CD4-positive, alpha-beta T cell treated with Interleukin-2 at 100 ng/mL for 4 hours (primary cell): ENCODE data around the gene RBM3.
"Not testable (repeated sequence)": the region's sequence is repeated elsewhere in the genome, so short reads cannot be mapped to it uniquely, and the experiment has no call there.

ENCODE experiments used
- DNase-seq: peaks from one replicate; pipeline ENCODE4 v3.0.0-alpha.2; 2020; ENCODE audit warnings: low spot score

Gene RBM3

GRCh38 chrX:48574270-48575266 lies at the start of gene RBM3:
Gene RBM3, plus strand, starts transcription at chrX:48574484. Its CDS starts 697 bp downstream, at chrX:48575181.
- DNase-seq, result peak; percentile 95

DNA sequence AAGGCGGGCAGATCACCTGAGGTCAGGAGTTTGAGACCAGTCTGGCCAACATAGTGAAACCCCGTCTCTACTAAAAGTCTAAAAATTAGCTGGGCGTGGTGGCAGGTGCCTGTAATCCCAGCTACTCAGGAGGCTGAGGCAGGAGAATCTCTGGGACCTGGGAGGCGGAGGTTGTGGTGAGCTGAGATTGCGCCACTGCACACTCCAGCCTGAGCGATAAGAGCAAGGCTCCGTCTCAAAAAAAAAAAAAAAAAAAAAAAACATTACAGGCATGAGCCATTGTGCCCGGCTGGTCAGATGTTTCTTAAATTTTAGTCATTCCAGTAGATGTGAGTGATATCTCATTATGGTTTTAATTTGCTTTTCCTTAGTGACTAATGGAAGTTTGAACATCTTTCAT lies 48.4 kb upstream of the RBM3 start:
- not testable (repeated sequence) for DNase-seq

DNA sequence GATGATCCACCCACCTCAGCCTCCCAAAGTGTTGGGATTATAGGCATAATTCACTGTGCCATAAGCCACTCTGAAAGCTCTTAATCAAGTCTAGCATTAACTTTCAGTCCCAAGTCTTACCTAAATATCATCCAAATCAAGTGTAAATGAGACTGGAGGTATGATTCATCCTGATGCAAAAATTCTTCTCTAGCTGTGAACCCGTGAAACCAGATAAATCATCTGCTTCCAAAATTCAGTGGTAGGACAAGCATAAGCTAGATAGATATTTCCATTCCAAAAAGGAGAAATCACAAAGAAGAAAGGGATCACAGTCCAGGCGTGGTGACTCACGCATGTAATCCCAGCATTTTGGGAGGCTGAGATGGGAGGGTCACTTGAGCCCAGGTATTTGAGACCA lies 43.5 kb upstream of the RBM3 start:
- DNase-seq, result no peak

- DNase-seq, result peak; percentile 49
Observed at GRCh38 chrX:48531358-48531959, 42.8 kb upstream of the RBM3 start.

DNA sequence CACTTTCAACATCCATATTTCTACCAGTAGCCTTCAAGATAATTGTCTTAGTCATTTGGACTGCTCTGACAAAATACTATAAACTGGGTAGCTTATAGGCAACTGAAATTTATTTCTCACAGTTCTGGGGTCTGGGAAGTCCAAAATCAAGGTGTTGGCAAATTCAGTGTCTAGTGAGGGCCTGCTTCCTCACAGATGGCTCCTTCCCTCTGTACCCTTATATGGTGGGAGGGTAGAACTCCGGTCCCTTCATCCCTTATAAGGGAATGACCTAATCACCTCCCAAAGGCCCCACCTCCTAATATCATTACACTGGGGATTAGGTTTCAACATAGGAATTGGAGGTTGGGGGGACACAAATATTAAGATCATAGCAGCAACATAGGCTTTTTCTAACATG lies 42.1 kb upstream of the RBM3 start:
- DNase-seq, result no peak

GRCh38 chrX:48533165-48533564 lies 41.1 kb upstream of the RBM3 start:
- no peak for DNase-seq

DNA sequence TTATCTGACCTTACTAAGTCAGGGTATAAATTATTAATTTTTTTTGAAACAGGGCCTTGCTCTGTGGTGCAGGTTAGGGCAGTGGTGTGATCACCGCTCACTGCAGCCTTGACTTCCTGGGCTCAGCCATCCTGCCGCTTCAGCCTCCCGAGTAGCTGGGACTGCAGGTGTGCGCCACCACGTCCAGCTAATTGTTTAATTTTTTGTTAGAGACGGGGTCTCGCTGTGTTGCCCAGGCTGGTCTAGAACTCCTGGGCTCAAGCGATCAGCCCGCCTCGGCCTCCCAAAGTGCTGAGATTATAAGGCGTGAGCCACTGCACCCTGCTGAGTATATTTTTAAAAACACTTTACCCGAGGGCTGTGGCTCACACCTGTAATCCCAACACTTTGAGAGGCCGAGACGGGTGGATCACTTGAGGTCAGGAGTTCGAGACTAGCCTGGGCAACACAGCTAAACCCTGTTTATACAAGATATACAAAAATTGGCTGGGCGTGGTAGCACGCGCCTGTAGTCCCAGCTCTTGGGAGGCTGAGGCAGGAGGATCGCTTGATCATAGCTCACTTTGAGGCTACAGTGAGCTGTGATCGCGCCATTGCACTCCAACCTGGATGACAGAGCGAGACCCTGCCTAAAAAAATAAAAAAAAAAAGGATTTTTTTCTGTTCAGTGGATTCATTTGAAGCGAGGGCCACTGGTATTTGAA lies 35.5 kb upstream of the RBM3 start:
- DNase-seq, result no peak

- DNase-seq, result peak; percentile 98
Observed at GRCh38 chrX:48539345-48540027, 34.8 kb upstream of the RBM3 start, which contains the start of gene TBC1D25. Gene TBC1D25, plus strand, starts transcription at chrX:48539714. Its CDS starts 84 bp downstream, at chrX:48539798.

DNA sequence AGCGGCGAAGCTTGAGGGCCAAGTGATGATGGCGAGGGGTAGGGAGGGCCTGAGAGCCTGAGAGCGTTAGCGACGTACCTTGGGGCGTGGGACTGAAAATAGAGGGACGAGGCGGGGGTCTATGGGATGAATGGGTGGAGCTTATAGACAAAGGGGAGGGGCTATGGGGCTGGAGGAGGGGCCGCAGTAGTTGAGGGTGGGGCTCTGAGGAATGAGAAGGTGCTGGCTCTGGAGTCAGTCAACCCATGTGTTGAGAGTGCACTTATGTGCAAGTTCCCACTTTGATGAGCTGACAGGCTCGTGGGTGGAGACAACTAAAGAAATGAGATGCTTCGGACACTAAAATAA lies 34.3 kb upstream of the RBM3 start:
- peak; percentile 67 for DNase-seq

DNA sequence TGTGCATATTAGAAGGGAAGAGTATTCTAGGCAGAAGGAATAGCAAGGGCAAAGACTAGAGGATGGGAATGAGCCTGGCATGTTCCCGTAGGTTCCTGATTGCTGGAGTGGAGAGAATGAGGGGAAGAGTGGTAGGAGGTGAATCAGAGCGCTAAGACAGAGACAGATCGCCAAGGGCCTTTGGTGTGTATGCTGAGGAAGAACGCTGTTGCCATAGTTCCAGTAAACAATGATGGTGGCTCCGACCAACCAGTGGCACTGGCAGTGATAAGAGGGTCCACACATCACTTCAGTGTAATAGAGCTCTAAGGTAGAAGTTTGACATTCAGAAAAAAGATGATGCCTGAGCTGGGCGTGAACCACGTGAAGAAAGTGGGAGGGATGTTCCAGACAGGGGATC lies 33.8 kb upstream of the RBM3 start:
- DNase-seq, result no peak

DNA sequence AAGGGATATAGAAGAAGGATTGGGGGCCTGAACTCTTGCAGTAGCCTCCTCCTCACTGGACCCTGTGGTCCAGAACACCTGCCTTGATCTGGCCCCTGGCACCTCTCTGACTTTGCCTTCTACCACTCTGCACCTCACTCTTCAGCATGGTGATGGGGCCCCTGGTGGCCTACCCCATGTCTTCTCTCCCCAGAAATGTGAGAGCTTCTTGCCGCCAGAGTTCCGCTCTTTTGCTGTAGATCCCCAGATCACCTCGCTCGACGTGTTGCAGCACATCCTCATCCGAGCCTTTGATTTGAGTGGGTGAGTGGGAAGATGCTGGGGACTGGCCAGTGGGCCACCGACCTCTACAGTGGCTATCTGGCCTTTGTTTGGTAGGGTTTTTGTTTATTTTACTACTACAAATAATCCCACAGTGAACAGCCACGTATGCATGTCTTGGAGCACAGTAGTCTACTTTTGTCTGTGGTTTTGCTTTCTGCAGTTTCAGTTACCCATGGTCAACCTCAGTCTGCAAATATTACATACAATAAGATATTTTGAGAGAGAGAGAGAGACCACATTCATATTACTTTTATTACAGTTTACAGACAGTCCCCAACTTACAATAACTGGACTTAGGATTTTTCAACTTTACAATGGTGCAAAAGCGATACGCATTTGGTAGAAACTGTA lies 33.0 kb upstream of the RBM3 start:
- DNase-seq, result no peak

GRCh38 chrX:48548871-48549270 lies 25.4 kb upstream of the RBM3 start:
- no peak for DNase-seq

- DNase-seq, result not testable (repeated sequence)
Observed at GRCh38 chrX:48555731-48556325, 18.5 kb upstream of the RBM3 start.

DNA sequence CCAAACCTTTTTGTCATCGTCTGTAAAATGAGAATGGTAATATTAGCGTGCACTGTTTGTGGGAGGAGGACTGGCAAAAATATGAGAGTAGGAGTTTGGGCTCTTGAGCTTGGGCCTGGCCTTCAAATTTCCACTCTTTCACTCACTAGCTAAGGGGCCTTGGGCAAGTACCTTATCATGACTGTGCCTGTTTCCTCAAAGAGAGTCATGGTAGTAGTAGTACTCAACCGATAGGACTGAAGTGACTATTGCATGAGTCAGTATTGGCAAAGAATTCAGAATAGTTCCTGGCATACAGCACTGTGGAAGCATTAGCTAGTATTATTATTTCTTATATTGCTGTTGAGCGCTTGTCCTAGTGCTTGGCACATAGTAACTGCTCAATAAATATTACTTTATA lies 16.0 kb upstream of the RBM3 start:
- no peak for DNase-seq

DNA sequence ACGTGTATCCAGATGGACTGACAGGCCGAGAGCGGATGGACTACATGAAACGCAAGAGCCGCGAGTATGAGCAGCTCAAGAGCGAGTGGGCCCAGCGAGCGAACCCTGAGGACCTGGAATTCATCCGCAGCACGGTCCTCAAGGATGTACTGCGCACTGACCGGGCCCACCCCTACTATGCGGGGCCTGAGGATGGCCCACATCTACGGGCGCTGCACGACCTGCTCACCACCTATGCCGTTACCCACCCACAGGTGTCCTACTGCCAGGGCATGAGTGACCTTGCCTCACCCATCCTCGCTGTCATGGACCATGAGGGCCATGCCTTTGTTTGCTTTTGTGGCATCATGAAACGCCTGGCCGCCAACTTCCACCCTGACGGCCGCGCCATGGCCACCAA lies 14.6 kb upstream of the RBM3 start:
- DNase-seq, result no peak

GRCh38 chrX:48560056-48560455 lies 14.2 kb upstream of the RBM3 start:
- no peak for DNase-seq

- DNase-seq, result no peak
Observed at GRCh38 chrX:48560681-48561080, 13.6 kb upstream of the RBM3 start.

GRCh38 chrX:48569958-48570357 lies 4.3 kb upstream of the RBM3 start:
- no peak for DNase-seq

DNA sequence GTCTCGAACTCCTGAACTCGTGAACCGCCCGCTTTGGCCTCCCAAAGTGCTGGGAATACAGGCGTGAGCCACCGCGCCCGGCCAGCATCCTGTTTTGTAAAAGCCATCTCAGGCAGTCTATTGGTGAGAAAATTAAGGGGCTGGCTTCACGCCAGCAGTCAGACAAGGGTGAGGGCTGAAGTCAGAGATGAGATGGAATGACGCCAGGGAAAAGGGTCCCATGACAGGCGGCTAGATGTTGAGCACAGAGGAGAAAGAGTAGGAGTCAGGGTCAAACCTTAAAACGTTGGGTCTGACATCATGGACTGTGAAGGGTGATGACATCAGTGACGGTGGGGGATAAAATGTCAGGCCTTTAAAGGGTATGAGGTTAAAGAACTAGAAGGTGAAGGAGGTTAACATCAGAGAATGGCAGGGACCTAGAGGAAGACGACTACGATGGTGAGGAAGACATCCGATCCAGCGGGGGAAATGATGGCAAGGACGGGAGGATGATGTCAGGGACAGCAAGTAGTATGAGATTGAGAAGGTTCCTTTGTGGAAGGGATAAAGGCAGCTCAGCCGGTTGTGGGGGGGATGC lies 504 bp upstream of the RBM3 start:
- DNase-seq, result no peak

DNA sequence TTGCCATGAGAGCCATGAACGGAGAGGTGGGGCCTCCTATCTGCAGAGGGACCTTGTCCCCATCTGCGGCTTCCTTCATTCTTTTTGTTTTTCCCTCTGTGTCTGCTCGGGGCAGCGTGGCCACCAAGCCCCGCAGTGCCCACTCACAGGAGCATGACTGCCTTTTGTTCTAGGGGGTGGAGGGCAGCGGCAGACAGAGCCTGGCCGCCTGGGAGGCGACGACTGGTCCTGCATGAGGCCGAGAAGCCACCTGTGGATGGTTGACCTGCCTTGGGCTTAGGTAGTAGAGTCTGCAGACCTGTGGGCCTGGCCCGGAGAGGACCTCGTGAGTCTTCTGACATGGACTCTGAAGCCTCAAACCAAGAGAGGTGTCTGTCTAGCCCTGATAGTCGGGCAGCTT lies 1.4 kb downstream of the RBM3 start:
- no peak for DNase-seq

GRCh38 chrX:48576108-48576507 lies 1.8 kb downstream of the RBM3 start:
- DNase-seq, result no peak
